HepG2 (cell line): ENCODE measurements around the gene AKAP1.

Experiments used
- CTCF ChIP-seq: sonication (generic); formaldehyde crosslinking; IDR thresholded peaks from 2 replicates; pipeline ENCODE4 v1.5.0; 2020; ENCODE audit warnings: mild to moderate bottlenecking, missing genetic modification reagents, moderate library complexity
- ELK4 ChIP-seq: sonication (generic); formaldehyde crosslinking; IDR thresholded peaks from 2 replicates; pipeline ENCODE4 v1.9.0; 2021; ENCODE audit warnings: missing genetic modification reagents, borderline replicate concordance
- EP300 ChIP-seq, 3 experiments: sonication (generic) in 1 of 3; formaldehyde crosslinking in 1 of 3; IDR thresholded peaks; 2 replicates each; pipeline versions ENCODE4 v1.5.1 to v1.6.1; 2011 to 2020; ENCODE audit warnings: low read depth in 2 of 3, low read length in 2 of 3, borderline replicate concordance in 1 of 3, improper control_type of control experiment in 1 of 3, mild to moderate bottlenecking in 1 of 3, missing genetic modification reagents in 1 of 3, moderate library complexity in 1 of 3
- KDM5A ChIP-seq: fragments of 200-600 bp; sonication (generic); IDR thresholded peaks from 2 replicates; pipeline ENCODE4 v1.7.0; 2018; ENCODE audit warnings: antibody characterized with exemption, mild to moderate bottlenecking, low read length, borderline replicate concordance
- MAX ChIP-seq: IDR thresholded peaks from 2 replicates; pipeline ENCODE4 v1.6.1; 2012; ENCODE audit warnings: inconsistent platforms
- MTF2 ChIP-seq: sonication (generic); formaldehyde crosslinking; IDR thresholded peaks from 2 replicates; pipeline ENCODE4 v1.5.0; 2020; ENCODE audit warnings: missing genetic modification reagents, borderline replicate concordance
- PLSCR1 ChIP-seq: sonication (generic); formaldehyde crosslinking; IDR thresholded peaks from 2 replicates; pipeline ENCODE4 v1.5.0; 2020; ENCODE audit warnings: missing genetic modification reagents, mild to moderate bottlenecking, borderline replicate concordance
- POLR2AphosphoS5 ChIP-seq: IDR thresholded peaks from 2 replicates; pipeline ENCODE4 v1.6.1; 2012; ENCODE audit warnings: low read depth, low read length
- YY1 ChIP-seq: IDR thresholded peaks from 2 replicates; pipeline ENCODE4 v1.6.1; 2011; ENCODE audit warnings: low read length, low read depth, moderate library complexity, mild to moderate bottlenecking; ENCODE audit not compliant: insufficient read depth, insufficient replicate concordance
- ZNF510 ChIP-seq: sonication (generic); formaldehyde crosslinking; IDR thresholded peaks from 2 replicates; pipeline ENCODE4 v1.4.0; 2020; ENCODE audit warnings: low read depth, mild to moderate bottlenecking, missing genetic modification reagents

GRCh38 chr17:57046749-57047148 lies 38.3 kb upstream of the AKAP1 start:
- TF ChIP-seq MTF2 (no peak), YY1 (no peak), ELK4 (no peak), KDM5A (no peak), ZNF510 (CRISPR knock-in tag) (no peak), POLR2AphosphoS5 (no peak), CTCF (no peak), PLSCR1 (CRISPR knock-in tag) (no peak), MAX (no peak), EP300 (IDR thresholded peaks at IDR 0.05; ENCODE audit: low read depth in 2 of 2, low read length in 2 of 2) (no peak), EP300 (CRISPR knock-in tag; IDR thresholded peaks at IDR 0.05; ENCODE audit: borderline replicate concordance) (no peak)
